Raji (cell line): Measurements from ENCODE around the gene SIGLEC9.

ENCODE experiments used
- POLR2A ChIP-seq: IDR thresholded peaks from 2 replicates; pipeline ENCODE4 v1.6.1; 2011; ENCODE audit warnings: low read depth, low read length, control low read depth; ENCODE audit not compliant: insufficient read depth

SIGLEC9 gene

GRCh38 chr19:51143486-51143885, 18.8 kb downstream of the SIGLEC9 start:
- TF ChIP-seq POLR2A: no peak

GRCh38 chr19:51144482-51145045, 19.9 kb downstream of the SIGLEC9 start:
- no peak for TF ChIP-seq POLR2A

GRCh38 chr19:51145916-51146493, 21.3 kb downstream of the SIGLEC9 start:
- no peak for TF ChIP-seq POLR2A

- no peak for TF ChIP-seq POLR2A
Observed at GRCh38 chr19:51146751-51147150, 22.0 kb downstream of the SIGLEC9 start.

- TF ChIP-seq POLR2A: no peak
Observed at GRCh38 chr19:51147663-51148062, 23.0 kb downstream of the SIGLEC9 start.

GRCh38 chr19:51148580-51148979, 23.9 kb downstream of the SIGLEC9 start:
- TF ChIP-seq POLR2A: no peak

GRCh38 chr19:51150627-51151026, 25.9 kb downstream of the SIGLEC9 start:
- TF ChIP-seq POLR2A: no peak

GRCh38 chr19:51156710-51157109, 32.0 kb downstream of the SIGLEC9 start:
- TF ChIP-seq POLR2A: no peak

GRCh38 chr19:51157265-51157664, 32.6 kb downstream of the SIGLEC9 start:
- no peak for TF ChIP-seq POLR2A

GRCh38 chr19:51158474-51159129, 33.9 kb downstream of the SIGLEC9 start:
- no peak for TF ChIP-seq POLR2A

- no peak for TF ChIP-seq POLR2A
Observed at GRCh38 chr19:51159656-51160055, 35.0 kb downstream of the SIGLEC9 start.

- TF ChIP-seq POLR2A: no peak
Observed at GRCh38 chr19:51161266-51161665, 36.6 kb downstream of the SIGLEC9 start.

GRCh38 chr19:51161867-51162496, 37.3 kb downstream of the SIGLEC9 start:
- TF ChIP-seq POLR2A: no peak

- no peak for TF ChIP-seq POLR2A
Observed at GRCh38 chr19:51163257-51163656, 38.6 kb downstream of the SIGLEC9 start.

GRCh38 chr19:51164215-51164614, 39.5 kb downstream of the SIGLEC9 start:
- TF ChIP-seq POLR2A: no peak

- TF ChIP-seq POLR2A: 0 out of 2 replicates have a peak, but pooled peaks have one; percentile 38
Observed at GRCh38 chr19:51166846-51167490, 42.3 kb downstream of the SIGLEC9 start.
